ENCODE data around the gene PLCB1.

Gene PLCB1

DNA sequence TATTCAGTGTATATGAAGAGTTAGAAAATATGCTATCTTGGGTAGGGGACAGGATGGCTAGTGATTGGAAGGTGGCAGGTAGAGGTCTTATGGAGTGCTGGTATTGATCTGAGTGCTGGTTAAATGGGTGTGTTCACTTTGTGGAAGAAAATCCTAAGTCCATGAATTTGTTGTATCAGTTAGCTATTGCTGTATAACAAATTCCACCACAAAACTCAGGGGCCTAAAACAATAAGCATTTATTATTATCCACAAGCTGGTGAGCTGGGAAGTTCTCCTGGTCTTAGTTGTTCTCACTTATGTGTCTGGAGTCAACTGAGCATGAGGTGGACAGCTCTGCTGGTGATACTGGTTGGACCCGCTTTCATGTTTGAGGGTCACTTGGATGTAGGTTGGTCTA is 724.6 kb downstream of the PLCB1 start:
- DNase-seq: no peak

DNA sequence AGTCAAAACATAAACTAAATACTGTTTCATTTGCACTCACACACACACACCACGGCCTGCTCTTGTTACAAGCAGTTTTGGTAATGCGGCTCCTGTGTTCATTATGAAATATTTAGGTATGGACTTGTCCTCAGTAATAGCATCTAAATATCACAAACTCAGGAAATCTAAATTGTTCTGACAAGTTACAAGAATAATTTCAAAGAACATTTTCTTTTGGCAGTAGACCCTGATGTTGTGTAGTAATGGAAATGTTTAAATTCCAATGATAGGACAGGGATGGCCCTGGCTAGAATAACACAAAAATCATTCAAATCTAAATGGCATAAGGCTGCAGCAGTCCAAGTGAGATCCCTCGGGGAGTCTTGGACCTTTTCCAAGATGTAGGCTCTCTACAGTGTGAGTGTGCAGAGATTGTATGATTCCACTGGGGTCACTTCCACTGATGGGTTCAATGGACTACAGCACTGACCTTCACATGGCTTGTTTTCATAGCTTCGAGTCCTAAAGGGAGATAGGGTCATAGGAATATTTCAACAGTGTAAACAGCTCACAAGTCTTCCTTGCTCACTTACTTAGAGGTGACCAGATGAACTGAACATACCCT is 726.2 kb downstream of the PLCB1 start:
- no peak for DNase-seq

DNA sequence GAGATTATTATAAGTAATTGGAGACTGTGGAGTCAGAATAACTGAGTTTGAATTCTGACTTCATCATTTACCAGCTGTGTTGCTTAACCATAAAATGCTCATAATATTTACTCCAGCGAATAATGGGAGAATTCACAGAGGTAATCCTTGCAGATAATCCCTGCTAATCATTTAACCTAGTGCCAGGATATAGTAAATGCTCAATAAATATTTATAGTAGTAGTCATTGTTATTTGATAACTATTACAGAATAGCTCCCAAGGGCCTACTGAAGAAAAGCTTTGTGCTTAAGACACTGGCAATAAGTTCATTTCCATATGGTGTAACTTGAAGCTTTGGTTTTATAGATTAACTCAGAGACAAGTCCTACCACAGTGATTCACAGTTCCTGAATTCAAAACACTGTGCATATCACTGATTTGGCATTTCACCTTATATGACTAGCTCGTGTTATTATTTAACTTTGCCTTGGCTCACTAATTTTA is 728.0 kb downstream of the PLCB1 start:
- no peak for DNase-seq

DNA sequence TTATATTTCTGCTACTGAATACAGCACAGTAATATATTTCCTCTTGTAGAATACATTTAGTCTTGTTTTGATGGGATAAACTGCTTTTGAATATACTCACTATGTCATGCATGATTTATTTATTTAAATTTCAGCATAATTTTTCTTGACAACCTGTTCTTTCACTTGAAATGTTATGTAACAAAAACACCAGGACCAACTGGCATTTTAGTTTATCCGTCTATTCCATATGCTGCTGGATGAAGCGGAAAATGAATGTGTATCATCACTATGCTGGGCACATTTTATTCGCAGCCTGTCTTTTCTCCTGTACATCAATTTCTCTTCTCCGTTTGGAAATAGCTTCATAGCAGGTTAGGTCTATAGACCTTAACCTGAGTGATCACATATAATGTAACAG is 730.0 kb downstream of the PLCB1 start:
- DNase-seq: no peak

DNA sequence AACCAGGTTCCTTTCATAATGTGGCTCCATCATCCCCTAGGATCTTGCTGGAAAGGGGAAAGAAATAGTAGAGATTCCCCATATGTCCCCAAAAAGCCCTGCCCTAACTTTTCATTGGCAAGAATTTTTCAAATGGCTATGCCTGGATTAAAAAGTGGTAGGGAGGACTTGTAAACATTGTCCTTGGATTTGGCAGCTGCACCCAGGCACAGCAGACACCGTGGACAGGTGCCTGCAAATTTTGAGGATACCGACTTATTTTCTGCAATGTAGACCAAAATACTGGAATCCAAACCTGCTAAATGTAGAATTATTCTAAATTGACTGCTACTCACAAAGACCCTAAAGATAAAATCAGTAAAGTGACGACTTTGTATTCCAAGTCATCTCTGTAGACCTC is 733.6 kb downstream of the PLCB1 start:
- DNase-seq: no peak

DNA sequence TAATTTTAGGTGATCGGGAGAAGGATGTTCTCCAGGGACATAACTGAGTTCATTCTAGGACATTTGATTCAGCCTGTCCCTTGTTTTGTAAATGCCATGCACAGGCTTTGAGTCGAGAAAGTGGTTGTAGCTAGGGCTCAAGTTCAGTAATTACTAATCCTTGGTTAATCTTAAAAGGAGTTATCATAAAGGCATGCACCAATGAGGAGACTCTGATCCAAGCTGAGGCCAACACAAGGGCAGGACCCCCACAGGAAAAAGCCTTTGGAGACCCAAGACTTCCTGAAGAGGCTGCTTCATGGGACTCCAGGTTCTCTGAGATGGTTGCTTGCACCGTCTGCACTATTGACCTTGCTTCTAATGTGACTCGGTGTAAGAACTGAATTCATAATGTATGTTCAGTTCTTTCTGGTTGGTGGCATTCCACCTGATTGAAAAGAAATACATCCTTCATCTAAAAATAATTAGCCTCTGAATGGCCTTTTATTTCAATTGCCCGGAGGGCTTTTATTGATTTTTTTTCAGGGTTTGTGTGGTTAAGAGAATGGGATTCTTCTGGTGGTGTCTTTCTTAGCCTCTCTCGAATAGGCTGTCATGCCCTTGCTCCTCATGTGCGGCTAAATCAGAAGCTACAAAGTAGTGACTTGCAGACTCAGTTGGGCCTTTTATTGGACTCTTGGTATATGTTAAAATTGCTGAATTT is 735.1 kb downstream of the PLCB1 start:
- DNase-seq: no peak

DNA sequence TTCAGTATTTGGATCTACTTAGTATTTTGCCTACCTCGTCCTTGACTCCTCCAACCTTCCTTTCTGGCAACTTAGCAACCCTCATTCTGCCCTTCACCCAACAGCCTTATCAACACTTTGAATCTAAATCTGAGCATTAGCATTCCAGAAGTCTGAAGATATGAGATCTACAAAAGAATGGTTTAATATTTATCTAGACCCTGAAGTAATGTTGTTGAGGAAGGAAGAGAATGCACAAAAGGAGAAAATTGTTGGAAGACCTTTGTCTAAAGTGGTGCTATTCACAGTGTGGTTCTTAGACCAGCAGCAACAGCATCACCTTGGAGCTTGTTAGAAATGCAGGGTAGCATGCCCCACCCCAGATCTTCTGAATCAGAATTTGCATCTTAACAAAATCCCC is 738.6 kb downstream of the PLCB1 start:
- DNase-seq: no peak

DNA sequence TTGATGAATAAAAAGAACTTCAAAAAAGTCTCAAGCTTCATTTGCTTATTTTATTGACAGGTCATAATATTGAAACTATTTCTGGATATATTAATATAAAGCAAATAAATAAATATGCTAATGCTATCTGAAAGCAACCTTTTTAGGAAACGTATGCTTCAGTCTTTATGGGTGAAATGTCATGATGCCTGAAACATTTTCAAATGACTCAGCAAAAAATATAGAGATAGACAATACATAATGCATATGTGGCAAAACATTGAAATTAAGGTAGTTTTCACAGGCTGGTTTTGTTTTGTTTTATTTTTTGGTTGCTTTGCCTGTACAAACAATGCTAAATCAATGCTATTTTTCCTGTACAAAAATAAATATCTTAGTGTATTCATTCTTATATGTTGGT is 742.4 kb downstream of the PLCB1 start:
- no peak for DNase-seq

DNA sequence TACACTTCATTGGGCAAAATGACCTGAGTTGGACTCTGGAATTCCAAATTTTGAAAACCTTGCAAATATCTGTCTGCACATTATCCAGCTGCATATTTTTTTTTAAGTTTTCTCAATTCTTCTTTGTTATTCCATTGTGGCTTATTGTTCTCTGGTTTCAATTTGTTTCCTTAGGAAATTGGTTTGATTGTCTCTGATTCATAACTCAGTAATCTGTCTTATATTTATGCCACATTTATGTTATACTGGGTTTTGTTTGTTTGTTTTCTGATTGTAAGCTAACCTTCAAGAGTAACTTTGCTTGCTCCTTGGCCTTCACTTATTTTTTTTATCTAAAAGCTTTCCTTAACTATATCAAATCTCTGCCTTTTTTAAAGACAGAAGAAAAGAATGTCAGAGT is 743.5 kb downstream of the PLCB1 start:
- no peak for DNase-seq

DNA sequence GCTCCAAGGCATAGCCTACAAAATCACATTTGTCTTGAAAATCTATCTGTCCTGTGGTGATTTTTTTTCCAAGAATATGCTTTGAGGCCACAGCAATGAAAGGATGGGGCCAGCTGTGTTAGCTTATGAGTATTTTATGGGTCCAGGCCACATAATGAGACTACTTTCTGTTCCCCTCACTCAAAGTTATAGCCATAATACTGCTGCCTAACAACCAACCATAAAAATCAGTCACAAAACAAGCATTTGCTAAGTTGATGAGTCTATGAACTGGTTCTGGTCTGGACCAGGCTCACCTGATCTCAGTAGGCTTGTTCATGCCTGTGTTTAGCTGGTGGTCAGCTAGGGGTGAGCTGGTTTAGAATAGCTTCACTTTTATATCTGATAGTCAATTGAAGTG is 744.3 kb downstream of the PLCB1 start:
- DNase-seq: no peak

DNA sequence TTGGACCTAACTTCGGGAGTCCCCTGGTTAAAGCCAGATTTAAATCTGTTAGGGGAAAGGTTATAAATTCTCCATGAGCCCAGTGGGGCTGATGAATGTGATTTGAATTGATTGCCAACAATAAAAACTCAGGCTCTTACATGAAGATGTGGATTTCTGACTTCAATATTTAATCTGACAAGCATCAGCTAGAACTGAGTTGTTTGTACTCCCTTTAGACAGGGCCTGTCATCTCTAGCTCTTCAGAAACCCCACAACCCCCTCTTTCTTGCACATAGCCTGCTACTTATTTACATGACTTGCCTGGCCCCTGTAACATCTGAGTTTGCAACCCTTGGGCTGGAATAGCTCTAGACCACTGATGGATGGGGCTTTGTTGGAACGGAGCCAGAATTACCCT is 745.2 kb downstream of the PLCB1 start:
- no peak for DNase-seq

DNA sequence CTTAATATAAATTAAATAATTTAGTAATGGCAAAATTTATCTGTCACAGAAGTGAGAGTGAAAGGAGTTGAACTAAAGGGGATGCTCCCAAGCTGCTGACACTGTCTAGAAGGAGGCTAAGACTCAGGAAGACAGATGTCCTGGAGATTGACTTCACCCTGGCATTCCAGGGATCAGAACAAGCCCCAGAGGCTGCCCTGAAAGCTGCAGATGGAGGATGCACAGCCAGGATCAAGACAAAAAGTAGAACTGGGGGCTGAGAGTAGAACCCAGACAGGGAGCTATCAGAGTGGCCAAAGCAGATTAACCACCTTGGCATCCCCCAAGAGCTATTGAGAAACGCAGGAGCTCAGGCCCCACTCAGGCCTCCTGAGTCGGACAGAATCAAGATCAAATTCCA is 747.6 kb downstream of the PLCB1 start:
- DNase-seq: no peak

DNA sequence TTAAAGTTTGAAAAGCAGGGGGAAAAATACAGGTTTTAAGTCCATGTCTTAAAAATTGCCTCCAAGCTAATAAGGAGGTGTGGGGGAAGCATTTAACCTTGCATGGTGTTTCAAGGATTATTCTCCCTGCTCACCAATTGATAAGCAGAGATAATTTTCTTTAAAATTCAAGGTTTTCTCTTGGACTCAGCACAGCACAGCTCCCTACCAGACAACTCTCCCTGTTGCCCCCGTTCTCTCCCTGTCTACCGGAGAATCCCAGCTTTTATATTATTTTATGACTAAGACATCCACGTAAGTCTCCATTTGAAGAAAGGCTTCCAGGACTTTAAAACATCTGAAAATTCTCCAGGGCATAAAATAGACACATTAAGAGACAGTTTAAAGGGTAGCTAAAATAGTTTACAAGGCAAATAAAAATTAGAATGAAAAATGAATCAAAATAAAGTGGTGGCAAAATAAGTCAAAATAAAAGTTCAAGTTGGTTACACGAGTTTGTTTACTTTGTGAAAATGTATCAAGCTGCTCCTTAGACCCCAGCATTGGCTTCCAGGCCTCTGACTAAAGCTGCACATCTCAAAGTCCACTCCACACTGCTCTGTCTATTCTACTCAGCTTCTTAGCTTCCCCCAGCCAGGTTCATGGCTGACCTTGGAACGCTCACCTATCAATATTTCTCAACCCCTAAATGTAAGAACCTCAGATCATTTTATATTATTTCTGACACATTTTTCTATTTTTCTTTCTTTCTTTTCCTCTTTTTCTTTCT is 748.2 kb downstream of the PLCB1 start:
- DNase-seq: no peak

DNA sequence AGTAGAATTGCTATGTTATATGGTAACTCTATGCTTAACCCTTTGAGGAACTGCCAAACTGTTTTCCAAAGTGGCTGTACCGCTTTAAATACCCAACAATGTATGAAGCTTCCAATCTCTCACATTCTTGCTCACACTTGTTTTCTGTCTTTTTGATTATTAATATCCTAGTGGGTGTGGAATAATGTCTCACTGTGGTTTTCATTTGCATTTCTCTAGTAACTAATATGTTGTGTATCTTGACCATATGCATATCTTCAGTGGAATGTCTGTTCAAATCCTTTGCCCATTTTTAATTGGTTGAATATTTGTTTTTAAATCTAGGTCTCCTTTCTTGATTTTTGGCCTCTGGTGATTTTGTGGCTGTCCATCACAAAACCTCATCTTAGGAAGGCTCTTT is 759.0 kb downstream of the PLCB1 start:
- no peak for DNase-seq

DNA sequence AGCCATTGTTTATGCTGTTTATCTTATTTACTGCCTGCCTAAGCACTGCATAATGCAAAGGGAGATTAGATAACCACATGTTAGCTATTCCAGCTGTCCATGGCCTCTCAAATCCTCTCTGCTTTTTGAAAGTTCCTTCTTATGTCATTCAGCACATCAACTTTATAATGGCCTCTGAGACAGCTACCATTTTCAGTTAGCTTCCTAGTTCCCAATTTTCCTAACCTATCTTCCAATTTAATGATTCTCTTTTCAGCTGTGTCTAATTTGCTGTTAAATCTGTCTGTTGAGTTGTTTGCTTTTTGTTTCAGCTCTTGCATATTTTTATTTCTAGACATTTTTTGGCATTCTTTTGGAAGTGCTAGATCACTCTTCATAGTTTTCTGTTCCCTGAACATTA is 763.4 kb downstream of the PLCB1 start:
- DNase-seq: no peak

DNA sequence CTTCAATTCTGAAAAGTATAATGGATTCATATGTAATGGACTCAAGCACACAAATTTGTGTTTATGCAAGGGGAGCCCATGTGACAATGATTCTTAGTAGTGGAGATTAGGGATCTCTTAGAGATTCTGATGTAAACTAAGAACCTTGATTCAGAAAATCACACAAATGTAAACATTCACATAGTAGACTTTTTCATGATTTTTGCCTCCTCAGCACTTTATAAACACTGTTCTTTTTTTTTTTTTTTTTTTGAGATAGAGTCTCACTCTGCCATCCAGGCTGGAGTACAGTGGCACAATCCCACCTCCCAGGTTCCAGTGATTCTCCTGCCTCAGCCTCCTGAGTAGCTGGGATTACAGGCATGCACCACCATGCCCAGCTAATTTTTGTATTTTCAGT is 766.8 kb downstream of the PLCB1 start:
- no peak for DNase-seq

DNA sequence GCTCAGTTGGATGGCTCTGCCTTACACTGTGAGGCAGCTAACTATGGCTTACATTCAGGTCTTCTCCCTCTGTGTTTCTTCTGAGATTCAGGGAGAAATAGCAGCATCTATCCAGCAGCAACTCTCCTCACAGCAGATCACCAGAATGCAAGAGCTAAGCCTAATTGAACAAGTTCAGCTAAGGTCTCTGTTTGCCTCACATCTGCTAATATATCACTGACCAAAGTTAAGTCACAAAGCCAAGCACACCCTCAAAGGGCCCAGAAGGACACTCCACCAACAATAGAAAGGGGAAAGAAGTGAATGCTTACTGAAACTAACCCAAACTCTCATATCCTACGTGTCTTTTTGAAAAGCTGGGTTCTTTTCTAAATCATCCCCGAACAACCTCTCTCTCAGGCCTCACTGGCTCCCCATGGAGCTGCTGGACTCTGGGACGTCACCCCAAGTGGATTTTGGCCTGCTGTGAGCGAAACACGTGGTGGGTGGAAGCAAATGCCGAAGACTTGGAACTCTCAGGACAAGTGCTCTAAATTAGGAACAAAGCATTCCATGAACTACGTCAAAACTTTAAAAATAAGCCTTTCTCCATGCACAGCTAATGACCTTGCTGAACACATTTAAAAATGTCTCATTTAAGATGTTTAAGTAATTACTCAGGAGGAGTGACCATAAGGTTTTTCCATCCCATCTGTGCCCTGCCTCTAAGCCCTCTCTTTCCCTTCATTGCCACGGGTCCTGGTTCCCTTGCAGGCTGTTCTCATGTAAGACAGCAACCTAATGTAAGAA is 769.4 kb downstream of the PLCB1 start:
- DNase-seq: no peak

DNA sequence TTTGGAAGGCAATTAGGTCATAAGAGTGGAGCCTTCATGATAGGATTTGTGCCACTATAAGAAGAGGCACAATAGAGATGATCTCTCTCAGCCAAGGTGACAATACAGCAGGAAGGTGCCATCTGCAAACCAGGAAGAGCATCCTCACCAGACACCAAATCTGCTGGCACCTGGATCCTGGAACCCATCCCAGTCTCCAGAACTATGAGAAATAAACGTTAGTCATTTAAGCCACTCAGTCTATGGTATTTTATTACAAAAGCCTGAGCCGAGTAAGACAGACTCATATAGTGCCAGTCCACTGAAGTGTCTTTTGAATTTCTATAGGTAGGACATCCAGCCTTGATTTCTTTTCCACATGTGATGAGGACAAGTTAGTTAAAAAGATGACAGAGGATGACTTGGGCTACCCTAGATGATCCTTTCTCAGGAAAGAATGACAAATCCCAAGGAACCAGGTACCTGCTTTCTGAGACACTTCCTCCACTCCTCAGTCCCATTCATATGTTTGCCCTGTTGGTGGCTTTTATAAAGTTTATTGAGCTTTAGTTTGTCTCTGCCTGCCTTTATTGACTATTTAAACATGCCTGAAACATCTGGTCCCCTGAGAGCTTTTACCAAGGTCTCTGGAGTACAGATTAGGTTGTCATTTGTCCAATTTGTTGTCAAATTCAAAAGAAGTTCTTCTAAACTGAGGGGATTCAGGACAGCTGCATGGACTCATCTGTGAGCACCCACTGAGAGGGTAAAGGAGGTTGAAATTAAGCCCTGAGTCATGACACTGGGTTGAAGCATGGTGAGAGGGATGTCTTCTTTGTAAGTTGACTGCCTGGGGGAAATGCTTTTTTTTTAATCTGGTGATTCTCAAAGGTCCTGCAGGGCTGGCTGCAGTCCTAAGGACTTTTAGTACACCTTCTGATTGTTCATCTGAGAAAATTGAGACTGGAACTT is 771.9 kb downstream of the PLCB1 start:
- DNase-seq: no peak

DNA sequence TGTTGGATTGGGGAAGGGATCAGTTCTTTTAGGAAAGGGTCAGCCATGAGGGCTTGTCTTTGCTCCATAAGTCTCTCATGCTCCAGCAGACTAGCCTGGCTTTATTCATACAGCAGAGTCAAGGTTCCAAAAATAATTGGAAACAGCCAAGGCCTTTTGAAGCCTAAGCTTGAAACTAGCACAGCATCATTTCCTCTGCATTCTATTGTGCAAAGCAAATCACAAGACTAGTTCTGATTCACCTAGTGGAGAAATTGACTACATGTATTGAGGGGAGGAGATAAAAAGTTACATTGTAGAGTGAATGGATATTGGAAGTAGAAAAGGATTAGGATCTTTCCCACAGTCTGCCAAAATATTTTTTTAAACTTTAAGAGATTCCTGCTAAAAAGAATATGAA is 777.5 kb downstream of the PLCB1 start:
- no peak for DNase-seq

DNA sequence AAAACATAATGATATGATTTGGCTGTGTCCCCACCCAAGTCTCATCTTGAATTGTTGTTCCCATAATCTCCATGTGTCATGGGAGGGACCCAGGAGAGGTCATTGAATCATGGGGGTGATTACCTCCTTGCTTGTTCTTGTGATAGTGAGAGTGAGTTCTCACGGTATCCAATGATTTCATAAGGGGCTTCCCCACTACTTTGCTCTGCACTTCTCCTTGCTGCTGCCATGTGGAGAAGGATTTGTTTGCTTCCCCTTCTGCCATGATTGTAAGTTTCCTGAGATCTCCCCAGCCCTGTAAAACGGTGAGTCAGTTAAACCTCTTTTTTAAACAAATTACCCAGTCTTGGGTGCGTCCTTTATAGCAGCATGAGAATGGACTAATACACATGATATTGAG is 780.0 kb downstream of the PLCB1 start:
- DNase-seq: no peak

DNA sequence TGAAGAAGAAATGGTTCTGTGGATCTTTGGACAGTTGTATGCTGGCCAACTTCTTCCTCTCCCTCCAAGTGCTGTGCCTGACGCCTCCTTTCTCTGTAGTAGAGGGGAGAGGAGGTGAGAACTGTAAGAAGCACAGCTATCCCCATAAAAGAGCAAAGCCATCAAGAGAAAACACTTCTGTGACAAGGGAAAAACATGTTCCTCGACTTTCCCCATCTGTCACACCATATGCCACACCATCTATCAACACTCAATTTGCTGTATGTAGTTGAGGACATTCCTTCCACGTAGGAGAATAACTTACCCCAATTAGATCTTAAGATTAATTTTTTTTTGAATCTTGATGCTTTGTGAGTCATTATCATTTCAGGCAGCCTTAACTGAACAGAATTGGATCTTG is 780.7 kb downstream of the PLCB1 start:
- no peak for DNase-seq

DNA sequence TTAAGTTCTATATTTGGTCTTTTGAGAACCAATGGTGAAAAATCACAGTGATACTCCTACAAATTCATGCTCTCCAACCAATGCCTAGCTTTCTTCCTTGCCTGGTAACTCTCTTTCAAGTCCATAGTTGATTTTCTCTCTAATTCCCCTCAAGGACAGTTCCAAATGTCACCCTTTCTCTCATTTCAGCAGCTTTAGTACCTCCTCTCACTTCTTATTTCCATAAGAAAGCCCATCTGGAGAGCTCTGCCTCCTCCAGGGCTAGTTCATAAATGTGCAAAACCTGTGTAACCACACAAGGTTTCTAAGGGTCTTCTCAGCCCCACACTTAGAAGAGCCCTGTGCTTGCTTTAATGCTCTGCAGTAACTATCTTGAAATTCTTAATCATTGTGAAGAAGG is 781.4 kb downstream of the PLCB1 start:
- DNase-seq: no peak

All from activated naive CD4-positive, alpha-beta T cell (primary cell).